ENCODE data around the gene SNRPB.

The SNRPB gene

DNA sequence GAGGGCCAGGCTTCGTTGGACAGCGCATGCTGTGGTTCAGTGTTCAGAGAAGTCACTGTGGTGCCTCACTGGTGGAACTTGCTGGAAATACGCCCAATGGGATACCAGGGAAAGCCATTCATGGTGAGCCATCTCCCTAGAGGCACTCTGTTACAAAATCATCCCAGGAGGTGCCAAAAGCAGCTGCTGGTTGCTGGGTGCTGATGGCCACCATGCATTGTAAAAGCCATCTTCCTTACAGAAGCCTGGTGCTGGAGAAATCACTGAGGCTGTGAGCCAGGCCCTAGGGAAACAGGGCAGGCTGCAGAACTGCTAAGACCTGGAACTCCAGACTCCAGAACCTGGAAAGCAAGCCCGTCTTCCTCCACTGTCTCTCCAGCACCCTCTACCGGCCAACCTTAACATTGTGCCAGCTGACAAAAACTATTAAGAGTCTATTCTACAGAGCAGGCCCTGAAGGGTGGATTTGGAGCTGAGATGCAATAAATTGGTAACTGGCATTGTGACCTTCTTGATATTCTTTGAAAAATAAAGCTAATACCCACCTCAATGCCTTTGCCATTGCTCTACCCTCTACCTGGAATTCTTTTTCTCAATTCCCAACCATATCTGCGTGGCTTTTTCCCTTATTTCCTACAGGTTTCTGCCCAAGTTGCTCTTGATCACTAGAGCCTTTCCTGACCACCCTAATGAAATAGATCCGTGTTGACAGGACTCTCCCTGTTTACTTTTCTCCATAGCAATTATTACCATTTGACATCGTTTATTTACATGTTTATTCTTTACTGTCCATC is 18.5 kb downstream of the SNRPB start:
- H3K4me3 ChIP-seq (replicated peaks; ENCODE audit: low read depth, low read length) = no peak overlapping the region
- TF ChIP-seq, protein P1, sequence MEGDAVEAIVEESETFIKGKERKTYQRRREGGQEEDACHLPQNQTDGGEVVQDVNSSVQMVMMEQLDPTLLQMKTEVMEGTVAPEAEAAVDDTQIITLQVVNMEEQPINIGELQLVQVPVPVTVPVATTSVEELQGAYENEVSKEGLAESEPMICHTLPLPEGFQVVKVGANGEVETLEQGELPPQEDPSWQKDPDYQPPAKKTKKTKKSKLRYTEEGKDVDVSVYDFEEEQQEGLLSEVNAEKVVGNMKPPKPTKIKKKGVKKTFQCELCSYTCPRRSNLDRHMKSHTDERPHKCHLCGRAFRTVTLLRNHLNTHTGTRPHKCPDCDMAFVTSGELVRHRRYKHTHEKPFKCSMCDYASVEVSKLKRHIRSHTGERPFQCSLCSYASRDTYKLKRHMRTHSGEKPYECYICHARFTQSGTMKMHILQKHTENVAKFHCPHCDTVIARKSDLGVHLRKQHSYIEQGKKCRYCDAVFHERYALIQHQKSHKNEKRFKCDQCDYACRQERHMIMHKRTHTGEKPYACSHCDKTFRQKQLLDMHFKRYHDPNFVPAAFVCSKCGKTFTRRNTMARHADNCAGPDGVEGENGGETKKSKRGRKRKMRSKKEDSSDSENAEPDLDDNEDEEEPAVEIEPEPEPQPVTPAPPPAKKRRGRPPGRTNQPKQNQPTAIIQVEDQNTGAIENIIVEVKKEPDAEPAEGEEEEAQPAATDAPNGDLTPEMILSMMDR (IDR thresholded peaks at IDR 0.05; ENCODE audit: low read depth, low read length, missing control alignments) = peak; percentile 86
- peak; percentile 43 for DNase-seq (ENCODE audit: extremely low read depth, low read depth)

DNA sequence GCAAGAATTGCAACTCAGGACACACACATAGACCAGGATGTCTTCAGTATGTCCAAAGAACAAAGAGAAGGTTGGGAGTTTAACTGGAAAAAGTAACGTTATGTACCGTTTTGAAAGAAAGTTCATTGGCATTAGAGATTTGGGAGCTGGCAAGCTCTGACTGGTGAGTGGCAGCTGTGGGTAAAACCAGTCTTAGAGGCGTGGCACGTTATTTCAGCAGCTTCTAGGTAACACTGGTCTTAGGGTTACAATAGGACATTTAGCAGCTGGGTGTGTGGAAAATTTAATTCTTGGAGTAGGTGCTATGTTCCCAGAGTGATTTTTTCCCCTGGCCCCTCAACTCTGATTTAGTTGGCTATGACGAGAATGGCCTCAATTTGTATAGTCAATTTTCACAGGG is 19.2 kb downstream of the SNRPB start:
- H3K4me3 ChIP-seq (replicated peaks; ENCODE audit: low read depth, low read length) = no peak overlapping the region
- no peak for DNase-seq (ENCODE audit: extremely low read depth, low read depth)
- TF ChIP-seq, protein P1 (IDR thresholded peaks at IDR 0.05; ENCODE audit: low read depth, low read length, missing control alignments) = no peak

DNA sequence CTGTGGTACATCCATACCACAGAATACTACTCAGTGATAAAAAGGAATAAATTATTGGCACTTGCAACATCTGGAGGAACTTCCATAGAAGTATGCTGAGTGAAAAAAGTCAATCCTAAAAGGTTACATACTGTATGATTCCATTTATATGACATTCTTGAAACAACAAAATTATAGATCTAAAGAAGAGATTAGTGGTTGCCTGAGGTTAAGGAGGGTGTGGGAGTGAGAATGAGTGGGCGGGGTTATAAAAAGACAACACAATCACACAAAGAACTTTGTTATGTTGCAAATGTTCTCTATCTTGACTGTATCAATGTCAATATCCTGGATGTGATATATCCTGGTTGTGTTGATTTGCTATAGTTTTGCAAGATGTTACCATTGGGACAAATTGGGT is 21.2 kb downstream of the SNRPB start:
- TF ChIP-seq, protein P1 (IDR thresholded peaks at IDR 0.05; ENCODE audit: low read depth, low read length, missing control alignments) = no peak
- H3K4me3 ChIP-seq (replicated peaks; ENCODE audit: low read depth, low read length) = no peak overlapping the region
- no peak for DNase-seq (ENCODE audit: extremely low read depth, low read depth)

DNA sequence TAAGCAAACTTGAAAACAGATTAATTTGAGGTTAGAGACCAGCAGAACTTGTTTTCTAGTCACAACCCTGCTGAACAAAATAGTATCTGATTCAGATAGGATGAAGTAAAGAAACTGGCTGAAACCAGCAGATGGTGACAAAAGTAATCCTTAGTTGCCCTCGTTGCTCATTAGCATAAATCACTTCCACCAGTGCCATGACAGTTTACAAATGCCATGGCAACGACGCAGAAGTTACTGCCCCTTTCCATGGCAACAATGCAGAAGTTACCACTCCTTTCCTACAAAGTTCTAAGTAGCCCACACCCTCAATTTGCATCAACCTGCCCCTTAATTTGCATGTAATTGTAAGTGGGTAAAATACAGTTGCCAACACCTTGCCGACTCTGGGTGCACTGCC is 23.7 kb downstream of the SNRPB start:
- TF ChIP-seq, protein P1 (IDR thresholded peaks at IDR 0.05; ENCODE audit: low read depth, low read length, missing control alignments) = no peak
- DNase-seq (ENCODE audit: extremely low read depth, low read depth) = no peak
- H3K4me3 ChIP-seq (replicated peaks; ENCODE audit: low read depth, low read length) = no peak overlapping the region

DNA sequence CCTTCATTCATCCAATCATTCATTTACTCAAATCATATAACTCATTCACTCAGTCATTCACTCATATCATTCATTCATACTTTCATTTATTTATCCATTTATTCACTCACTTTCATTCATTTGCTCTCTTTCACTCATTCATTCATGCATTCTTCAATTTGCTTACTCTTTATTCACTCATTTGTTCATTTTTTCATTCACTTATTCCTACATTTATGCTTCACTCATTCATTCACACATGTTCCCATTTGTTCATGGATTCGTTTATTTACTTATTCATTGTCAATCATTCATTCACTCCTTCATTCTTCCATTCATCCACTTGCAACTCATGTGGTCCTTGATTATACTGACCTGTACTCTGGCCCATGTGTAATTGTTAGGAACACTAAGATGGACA is 39.4 kb downstream of the SNRPB start:
- TF ChIP-seq, protein P1 (IDR thresholded peaks at IDR 0.05; ENCODE audit: low read depth, low read length, missing control alignments) = no peak
- H3K4me3 ChIP-seq (replicated peaks; ENCODE audit: low read depth, low read length) = no peak overlapping the region
- no peak for DNase-seq (ENCODE audit: extremely low read depth, low read depth)

DNA sequence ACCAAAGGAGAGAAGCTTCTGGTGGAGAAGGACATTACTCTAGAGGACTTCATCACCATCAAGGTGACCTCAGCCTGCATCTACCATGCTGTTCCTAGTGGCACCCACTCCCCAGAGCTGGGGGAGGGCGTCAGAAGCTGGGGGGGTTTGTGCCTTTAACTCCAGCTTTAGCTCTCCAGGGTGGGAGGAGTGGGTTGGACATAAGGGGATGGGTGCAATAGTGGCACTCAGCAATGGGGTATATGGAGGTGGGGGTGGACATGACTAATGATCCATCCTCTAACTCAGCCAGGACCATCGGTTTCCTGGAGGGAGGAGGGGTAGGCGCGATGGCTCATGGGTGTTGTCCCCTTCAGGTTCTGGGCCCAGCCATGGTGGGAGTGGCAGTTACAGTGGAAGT is 40.1 kb downstream of the SNRPB start:
- no peak for DNase-seq (ENCODE audit: extremely low read depth, low read depth)
- H3K4me3 ChIP-seq (replicated peaks; ENCODE audit: low read depth, low read length) = no peak overlapping the region
- TF ChIP-seq, protein P1 (IDR thresholded peaks at IDR 0.05; ENCODE audit: low read depth, low read length, missing control alignments) = no peak

DNA sequence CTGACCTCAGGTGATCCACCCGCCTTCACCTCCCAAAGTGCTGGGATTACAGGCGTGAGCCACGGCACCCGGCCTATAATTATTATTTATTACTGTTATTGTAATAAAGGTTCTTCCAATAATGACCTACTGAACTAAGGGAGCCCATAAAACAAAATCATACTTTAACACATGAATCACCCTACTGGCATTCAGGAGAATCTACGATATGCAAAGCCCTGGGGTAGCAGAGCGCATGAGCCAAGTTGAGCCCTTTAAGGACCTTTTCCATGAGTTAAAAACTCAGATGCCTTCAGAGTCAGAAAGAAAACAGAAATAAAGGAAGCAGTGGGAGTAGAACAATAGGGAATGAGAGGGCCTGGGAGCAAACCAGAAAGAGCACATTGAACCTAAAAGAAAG is 41.5 kb downstream of the SNRPB start:
- TF ChIP-seq, protein P1 (IDR thresholded peaks at IDR 0.05; ENCODE audit: low read depth, low read length, missing control alignments) = no peak
- H3K4me3 ChIP-seq (replicated peaks; ENCODE audit: low read depth, low read length) = no peak overlapping the region
- no peak for DNase-seq (ENCODE audit: extremely low read depth, low read depth)
